Activated B cell treated with CpG ODN at 0.5 μM for 24 hours (primary cell): ENCODE measurements around the gene WNT1. TPM values are rescaled to one million over a fixed set of nuclear protein-coding genes. Genes with fewer than 3 reads are reported as not detected.

Experiments
- ATAC-seq: fragments of 200-7000 bp; cut with Tn5 transposase; one replicate; pipeline ENCODE4 v1.10.0; 2021; ENCODE audit warnings: low read depth, mild to moderate bottlenecking, moderate library complexity
- CTCF ChIA-PET: fragments of 350-600 bp; sonication (Branson Sonifier 250); formaldehyde crosslinking; loops from one replicate; lab custom pipeline; 2021; ENCODE audit warnings: antibody characterized with exemption; lab: Charles Lee
- POLR2A ChIA-PET: fragments of 350-600 bp; sonication (Branson Sonifier 250); formaldehyde crosslinking; loops from one replicate; lab custom pipeline; 2021; ENCODE audit warnings: antibody characterized with exemption; lab: Charles Lee
- DNase-seq: peaks from one replicate; pipeline ENCODE4 v3.0.0; 2022
- H3K27ac Mint-ChIP-seq: one replicate; pipeline ENCODE4 v1.8.0; 2020; ENCODE audit warnings: mixed read lengths
- H3K27me3 Mint-ChIP-seq: one replicate; pipeline ENCODE4 v1.8.0; 2021; ENCODE audit warnings: mixed read lengths
- H3K36me3 Mint-ChIP-seq: one replicate; pipeline ENCODE4 v1.8.0; 2021; ENCODE audit warnings: low read depth, mixed read lengths
- H3K4me1 Mint-ChIP-seq: one replicate; pipeline ENCODE4 v1.8.0; 2021; ENCODE audit warnings: mixed read lengths
- H3K4me3 Mint-ChIP-seq: one replicate; pipeline ENCODE4 v1.8.0; 2020; ENCODE audit warnings: mild to moderate bottlenecking, mixed read lengths
- H3K9me3 Mint-ChIP-seq: one replicate; pipeline ENCODE4 v1.8.0; 2020; ENCODE audit warnings: mixed read lengths
- CTCF ChIP-seq: fragments of 200-600 bp; IDR thresholded peaks from one replicate; pipeline ENCODE4 v1.8.0; 2022; ENCODE audit warnings: antibody characterized with exemption, mild to moderate bottlenecking
- intact Hi-C: fragments of 100-400 bp; cut with micrococcal nuclease; formaldehyde crosslinking; loops from one replicate; pipeline ENCODE4 v1.15.1; 2024
- total RNA-seq: library from RNA; stranded (reverse); gene quantifications from 2 replicates; pipeline ENCODE4 v1.2.3, GENCODE V29; 2022

WNT1 gene
- total RNA-seq, 1 donor from 2014 or later, result not detected

- TF ChIP-seq CTCF, result no peak
- no peak overlapping the region for H3K4me3 Mint-ChIP-seq
- no peaks in the 10 kb centered on the region for H3K27me3 Mint-ChIP-seq
- H3K9me3 Mint-ChIP-seq, result no peaks in the 10 kb centered on the region
- peaks cover 44% of the 10 kb centered on the region for H3K36me3 Mint-ChIP-seq
- ATAC-seq (no peak), DNase-seq (no peak)
- intact Hi-C loops, result loop anchor here (5.0 kb wide), 1 partner anchor 38 kb away; the partner anchor contains the start of gene WNT1
- POLR2A ChIA-PET, result no interaction called here
- no peak overlapping the region for H3K27ac Mint-ChIP-seq
- CTCF ChIA-PET, result interaction anchor here (0.7 to 1.4 kb wide), 2 partner anchors 29 to 90 kb away, joined by 3 read pairs; no protein-coding TSS in a partner anchor
- peaks cover 31% of the 10 kb centered on the region for H3K4me1 Mint-ChIP-seq
Measured at GRCh38 chr12:49015196-49015595, 37.1 kb downstream of the WNT1 start.

GRCh38 chr12:49017891-49018260, 39.8 kb downstream of the WNT1 start:
- DNase-seq, result no peak
- intact Hi-C loops, result loop anchor here (1.0 to 5.0 kb wide), 10 partner anchors 21 to 247 kb away; partner anchors contain the start of genes ARF3, DDX23, FKBP11 and KMT2D
- peaks cover 46% of the 10 kb centered on the region for H3K36me3 Mint-ChIP-seq
- no peak for ATAC-seq
- H3K27me3 Mint-ChIP-seq, result no peaks in the 10 kb centered on the region
- CTCF ChIA-PET, result interaction anchor here (1.0 kb wide), 1 partner anchor 21 kb away, joined by 6 read pairs; no protein-coding TSS in a partner anchor
- POLR2A ChIA-PET, result interaction anchor here (0.6 to 1.6 kb wide), 4 partner anchors 20 to 802 kb away, joined by 3 to 9 read pairs (median 4); partner anchors contain the start of gene TUBA1B
- H3K4me3 Mint-ChIP-seq, result peak overlapping the region; percentile 93
- H3K9me3 Mint-ChIP-seq, result no peaks in the 10 kb centered on the region
- peaks cover 31% of the 10 kb centered on the region for H3K4me1 Mint-ChIP-seq
- no peak for TF ChIP-seq CTCF
- H3K27ac Mint-ChIP-seq, result peak overlapping the region; percentile 98

- ATAC-seq (peak; percentile 86), DNase-seq (peak; percentile 97)
- Mint-ChIP-seq H3K4me1 (peaks cover 31% of the 10 kb centered on the region), H3K27ac (peak within 1 kb of the TSS; percentile 98), H3K9me3 (no peaks in the 10 kb centered on the region), H3K36me3 (peaks cover 49% of the 10 kb centered on the region), H3K27me3 (no peaks in the 10 kb centered on the region), H3K4me3 (peak within 1 kb of the TSS; percentile 93)
- TF ChIP-seq CTCF, result no peak
- ChIA-PET POLR2A (interaction anchor here (0.5 to 2.1 kb wide), 8 partner anchors 20 to 801 kb away, joined by 3 to 12 read pairs (median 4); partner anchors contain the start of genes DDN and TUBA1B), CTCF (interaction anchor here (1.0 to 2.2 kb wide), 4 partner anchors 21 to 165 kb away, joined by 5 to 21 read pairs (median 6); partner anchors contain the start of gene DDN)
- intact Hi-C loops, result loop anchor here (1.0 to 5.0 kb wide), 10 partner anchors 21 to 247 kb away; partner anchors contain the start of genes ARF3, DDX23, FKBP11 and KMT2D
Measured at GRCh38 chr12:49018261-49019119, 40.4 kb downstream of the WNT1 start, which contains the start of gene PRKAG1. Gene PRKAG1, minus strand, starts transcription at chr12:49018776. Its CDS starts 36 bp downstream, at chr12:49018740.

GRCh38 chr12:49019120-49019430, 41.0 kb downstream of the WNT1 start:
- DNase-seq (no peak), ATAC-seq (peak; percentile 57)
- Mint-ChIP-seq H3K27me3 (no peaks in the 10 kb centered on the region), H3K27ac (peak overlapping the region; percentile 98), H3K9me3 (no peaks in the 10 kb centered on the region), H3K4me1 (peaks cover 31% of the 10 kb centered on the region), H3K36me3 (peaks cover 50% of the 10 kb centered on the region), H3K4me3 (peak overlapping the region; percentile 93)
- intact Hi-C loops, result loop anchor here (2.0 to 5.0 kb wide), 2 partner anchors 42 to 52 kb away; partner anchors contain the start of gene WNT1
- ChIA-PET POLR2A (interaction anchor here (0.6 to 2.1 kb wide), 11 partner anchors 20 to 734 kb away, joined by 3 to 13 read pairs (median 4); partner anchors contain the start of genes DDN and TUBA1B), CTCF (interaction anchor here (1.3 to 2.2 kb wide), 4 partner anchors 21 to 166 kb away, joined by 5 to 21 read pairs (median 6); partner anchors contain the start of gene DDN)
- TF ChIP-seq CTCF, result no peak
